HCT116 (cell line): ENCODE measurements around the gene AUP1. TPM values are rescaled to one million over a fixed set of nuclear protein-coding genes. Genes with fewer than 3 reads are reported as not detected.

Source experiments
- ATAC-seq: fragments of 200-7000 bp; cut with Tn5 transposase; 2 replicates; pipeline ENCODE4 v1.9.1; 2020; ENCODE audit warnings: mild to moderate bottlenecking, moderate library complexity
- BruUV-seq: library from RNA; stranded (reverse); fragments of 400-500 nt; replicated peaks from 2 replicates; lab custom pipeline; 2021; lab: Mats Ljungman, UMichigan
- CTCF ChIA-PET: fragments of 300-600 bp; sonication (Branson Sonifier 250); formaldehyde crosslinking; loops from one replicate; lab custom pipeline; 2021; ENCODE audit warnings: antibody characterized with exemption; lab: Charles Lee
- POLR2A ChIA-PET: fragments of 300-600, 350-600 bp; sonication (Branson Sonifier 250); formaldehyde crosslinking; loops from one replicate; lab custom pipeline; 2021; ENCODE audit warnings: antibody characterized with exemption; lab: Charles Lee
- RAD21 ChIA-PET, 2 experiments: fragments of 300-600 bp; sonication (Branson Sonifier 250); formaldehyde crosslinking; loops; one replicate each; lab custom pipeline; 2023; ENCODE audit warnings: low total read pairs in 2 of 2; ENCODE audit not compliant: uncharacterized antibody in 2 of 2, unreplicated experiment in 2 of 2, low non-redundant PET in 1 of 2; lab: Charles Lee
- DNase-seq: peaks from one replicate; pipeline ENCODE4 v3.0.0-alpha.2; 2010; ENCODE audit warnings: low read depth, low spot score
- H2AFZ ChIP-seq: fragments of 200-600 bp; shearing (Covaris generic), sonication (generic); 2 replicates; pipeline ENCODE4 v1.6.1; 2017; ENCODE audit warnings: low read depth, mixed run types, mixed read lengths, antibody characterized with exemption, low read length; ENCODE audit not compliant: poor library complexity, severe bottlenecking
- H3K27ac ChIP-seq: 2 replicates; pipeline ENCODE4 v1.5.1; 2012; ENCODE audit warnings: low read depth, low read length
- H3K27me3 ChIP-seq: fragments of 200-600 bp; sonication (generic); 2 replicates; pipeline ENCODE4 v1.6.1; 2016; ENCODE audit warnings: mixed run types, low read length, mixed read lengths; ENCODE audit not compliant: insufficient read depth
- H3K36me3 ChIP-seq, 2 experiments: fragments of 200-500 bp in 1 of 2; fragments of 200-600 bp in 1 of 2; sonication (Bioruptor generic) in 1 of 2; sonication (generic) in 1 of 2; 2 replicates each; pipeline versions ENCODE4 v1.5.1 to v1.6.1; 2014 to 2016; ENCODE audit warnings: low read length in 2 of 2, inconsistent platforms in 1 of 2, mixed read lengths in 1 of 2, mixed run types in 1 of 2; ENCODE audit not compliant: insufficient read depth in 2 of 2, control insufficient read depth in 1 of 2
- H3K4me1 ChIP-seq, 2 experiments: fragments of 200-600 bp in 1 of 2; sonication (generic) in 1 of 2; 2 replicates each; pipeline versions ENCODE4 v1.5.1 to v1.6.1; 2012 to 2017; ENCODE audit warnings: low read length in 2 of 2, inconsistent platforms in 1 of 2, mild to moderate bottlenecking in 1 of 2, mixed read lengths in 1 of 2, mixed run types in 1 of 2, moderate library complexity in 1 of 2; ENCODE audit not compliant: insufficient read depth in 2 of 2, control insufficient read depth in 1 of 2
- H3K4me2 ChIP-seq: fragments of 200-600 bp; sonication (generic); 2 replicates; pipeline ENCODE4 v1.6.1; 2017; ENCODE audit warnings: mixed run types, low read length, mixed read lengths
- H3K4me3 ChIP-seq, 2 experiments: fragments of 200-600 bp in 1 of 2; sonication (generic) in 1 of 2; replicated peaks in 1 of 2; 2 replicates each; pipeline ENCODE4 v1.5.1; 2011 to 2016; ENCODE audit warnings: low read length in 2 of 2, control low read depth in 1 of 2, low read depth in 1 of 2, mild to moderate bottlenecking in 1 of 2, mixed read lengths in 1 of 2, mixed run types in 1 of 2
- H3K79me2 ChIP-seq: fragments of 200-600 bp; sonication (generic); 2 replicates; pipeline ENCODE4 v1.6.1; 2017; ENCODE audit warnings: mild to moderate bottlenecking, mixed run types, low read length, moderate library complexity, mixed read lengths; ENCODE audit not compliant: insufficient read depth
- H3K9ac ChIP-seq: fragments of 200-600 bp; sonication (generic); 2 replicates; pipeline ENCODE4 v1.6.1; 2016; ENCODE audit warnings: low read length, mixed read lengths
- H3K9me2 ChIP-seq: fragments of 200-600 bp; sonication (generic), shearing (Covaris generic); 2 replicates; pipeline ENCODE4 v1.6.1; 2017; ENCODE audit warnings: mixed run types, mild to moderate bottlenecking, moderate library complexity; ENCODE audit not compliant: insufficient read depth
- H3K9me3 ChIP-seq, 2 experiments: fragments of 200-500 bp in 1 of 2; fragments of 200-600 bp in 1 of 2; sonication (Bioruptor generic) in 1 of 2; sonication (generic) in 1 of 2; 2 replicates each; pipeline ENCODE4 v1.6.1; 2014 to 2017; ENCODE audit warnings: low read length in 2 of 2, mixed read lengths in 2 of 2, inconsistent platforms in 1 of 2, low read depth in 1 of 2, mild to moderate bottlenecking in 1 of 2, mixed run types in 1 of 2, moderate library complexity in 1 of 2; ENCODE audit not compliant: control insufficient read depth in 1 of 2, insufficient read depth in 1 of 2
- H4K20me1 ChIP-seq: fragments of 200-600 bp; sonication (generic), shearing (Covaris generic); 2 replicates; pipeline ENCODE4 v1.6.1; 2017; ENCODE audit warnings: mixed run types, mild to moderate bottlenecking, moderate library complexity; ENCODE audit not compliant: insufficient read depth
- ELF1 ChIP-seq: IDR thresholded peaks from 2 replicates; pipeline ENCODE4 v1.6.1; 2012; ENCODE audit warnings: low read depth, borderline replicate concordance
- POLR2A ChIP-seq: IDR thresholded peaks from 2 replicates; pipeline ENCODE4 v1.7.0; 2011; ENCODE audit warnings: borderline replicate concordance; ENCODE audit not compliant: insufficient read depth, insufficient read length; ENCODE audit errors: extremely low read depth
- SIN3A ChIP-seq: IDR thresholded peaks from 2 replicates; pipeline ENCODE4 v1.6.1; 2012; ENCODE audit warnings: low read depth
- SRF ChIP-seq: IDR thresholded peaks from 2 replicates; pipeline ENCODE4 v1.6.1; 2012; ENCODE audit warnings: low read depth
- intact Hi-C: fragments of 100-400 bp; cut with micrococcal nuclease; formaldehyde crosslinking; loops from 2 replicates; pipeline ENCODE4 v1.10.0; 2022
- total RNA-seq: library from RNA; stranded (reverse); gene quantifications from one replicate; pipeline ENCODE4 v1.2.1, GENCODE V29; 2021; ENCODE audit not compliant: unreplicated experiment

AUP1 gene
- total RNA-seq, 1 experiment from 2014 or later: 116 TPM

DNA sequence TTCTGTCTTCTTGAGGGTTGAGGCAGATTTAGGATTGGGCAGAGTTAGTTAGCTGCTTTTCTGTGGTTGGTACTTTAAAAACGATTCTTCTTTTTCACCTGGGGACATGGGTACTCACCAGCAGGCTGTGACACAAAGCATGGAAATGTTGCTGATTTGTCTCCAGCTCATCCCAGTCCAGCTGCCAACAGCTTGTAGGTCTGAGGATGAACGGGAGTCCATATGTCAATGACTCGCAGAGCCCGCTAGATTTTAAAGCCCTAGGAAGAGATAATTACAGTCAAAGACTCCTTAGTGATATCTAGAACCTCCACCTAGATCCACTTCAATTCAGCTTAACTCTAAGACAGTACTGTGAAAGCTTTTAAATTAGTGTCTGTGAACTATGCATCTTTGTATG, 45.8 kb upstream of the AUP1 start:
- intact Hi-C loops: no loop called here
- no peak for TF ChIP-seq POLR2A
- DNase-seq (no peak), ATAC-seq (no peak)
- CTCF ChIA-PET: no interaction called here
- Histone ChIP-seq H3K4me2 (no peak overlapping the region), H2AFZ (no peak overlapping the region), H3K4me1 (peaks cover 0 to 3% of the 10 kb centered on the region in 2 experiments; a peak in 1 of 4 replicates), H3K27me3 (no peaks in the 10 kb centered on the region), H4K20me1 (no peaks in the 10 kb centered on the region), H3K36me3 (peaks cover 0 to 2% of the 10 kb centered on the region in 2 experiments; a peak in 1 of 4 replicates), H3K9ac (no peak overlapping the region), H3K79me2 (no peaks in the 10 kb centered on the region), H3K27ac (no peak overlapping the region), H3K9me2 (no peaks in the 10 kb centered on the region), H3K9me3 (no peaks in the 10 kb centered on the region), H3K4me3 (no peak overlapping the region)
- POLR2A ChIA-PET: no interaction called here
- BruUV-seq: no TSS peak
- RAD21 ChIA-PET: no interaction called here

- no peaks in the 10 kb centered on the region for H4K20me1 ChIP-seq
- ATAC-seq: no peak
- H3K36me3 ChIP-seq: peaks cover 0 to 2% of the 10 kb centered on the region in 2 experiments; a peak in 1 of 4 replicates
- ChIA-PET CTCF (no interaction called here), POLR2A (no interaction called here), RAD21 (no interaction called here)
- no peaks in the 10 kb centered on the region for H3K9me3 ChIP-seq
- TF ChIP-seq SIN3A (no peak), ELF1 (no peak), SRF (no peak)
- no peak overlapping the region for H2AFZ ChIP-seq
- H3K9ac ChIP-seq: no peak overlapping the region
- H3K4me2 ChIP-seq: no peak overlapping the region
- no TSS peak for BruUV-seq
- no peaks in the 10 kb centered on the region for H3K27me3 ChIP-seq
- DNase-seq: no peak
- H3K4me3 ChIP-seq: no peak overlapping the region
- H3K27ac ChIP-seq: no peak overlapping the region
- H3K9me2 ChIP-seq: no peaks in the 10 kb centered on the region
- H3K79me2 ChIP-seq: no peaks in the 10 kb centered on the region
- peaks cover 0 to 3% of the 10 kb centered on the region in 2 experiments; a peak in 1 of 4 replicates for H3K4me1 ChIP-seq
- intact Hi-C loops: no loop called here
Measured at GRCh38 chr2:74573747-74574562, 44.4 kb upstream of the AUP1 start.
